Kidney glomerular epithelial cell (primary cell): ENCODE measurements around the gene ITSN1.

ENCODE experiments used
- DNase-seq: peaks from one replicate; lab custom pipeline; 2025; lab: John Stamatoyannopoulos, UW

ITSN1 gene

DNA sequence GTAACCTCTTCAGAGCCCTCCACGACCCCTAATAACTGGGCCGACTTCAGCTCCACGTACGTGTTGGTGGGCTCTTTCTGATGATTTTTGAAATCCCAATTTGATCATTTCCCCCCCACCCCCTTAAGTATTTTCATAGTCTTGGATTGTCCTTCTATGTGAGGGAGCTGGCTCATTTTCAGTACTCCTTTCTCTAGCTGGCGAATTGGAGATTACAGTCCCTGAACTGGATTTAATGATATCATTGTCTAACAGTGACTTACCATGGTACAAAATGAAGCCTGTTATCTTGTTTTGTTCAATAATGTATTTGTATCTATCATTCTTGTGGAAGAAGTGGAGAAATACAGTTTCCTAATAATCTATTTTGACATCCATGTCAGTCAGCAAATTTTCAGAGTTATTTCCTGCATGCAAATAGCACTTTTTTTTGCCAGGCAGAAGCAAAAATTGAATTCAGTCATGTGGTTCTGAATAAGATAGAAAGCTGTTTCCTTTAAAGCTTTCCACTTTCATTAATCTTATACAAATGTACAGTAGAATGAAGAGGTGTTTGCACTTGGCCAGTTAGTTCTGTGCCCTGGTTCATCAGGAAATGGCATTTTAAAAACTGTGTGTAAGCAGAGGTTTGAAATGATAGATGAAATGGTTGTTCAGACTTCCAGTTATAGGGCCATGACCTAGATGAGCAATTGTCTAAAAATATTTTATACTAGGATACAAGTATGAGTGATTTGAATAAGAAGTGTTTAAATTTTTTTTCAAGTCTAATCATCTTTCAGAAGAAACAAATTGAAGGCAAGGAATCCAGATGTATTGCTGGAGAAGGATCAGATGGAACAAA, 169.1 kb downstream of the ITSN1 start:
- no peak for DNase-seq

DNA sequence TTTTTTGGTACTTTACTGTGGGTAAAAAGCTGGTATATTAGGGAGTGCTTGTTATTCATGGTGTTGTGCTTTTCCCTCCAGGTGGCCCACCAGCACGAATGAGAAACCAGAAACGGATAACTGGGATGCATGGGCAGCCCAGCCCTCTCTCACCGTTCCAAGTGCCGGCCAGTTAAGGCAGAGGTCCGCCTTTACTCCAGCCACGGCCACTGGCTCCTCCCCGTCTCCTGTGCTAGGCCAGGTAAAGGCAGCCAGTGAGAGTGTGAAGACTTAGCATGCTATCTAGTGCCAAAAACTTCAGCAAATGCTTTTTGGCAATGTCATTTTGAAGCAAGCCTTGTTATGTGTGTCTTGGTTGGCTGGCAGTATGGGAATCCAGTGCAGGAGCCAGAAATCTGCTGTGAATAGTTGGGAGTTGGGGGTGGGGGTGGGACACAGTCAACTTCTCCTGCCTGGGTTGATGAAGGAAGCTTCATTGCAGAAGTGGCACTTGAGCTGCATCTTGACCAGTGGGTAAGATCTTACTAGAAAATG, 171.6 kb downstream of the ITSN1 start:
- DNase-seq = no peak

DNA sequence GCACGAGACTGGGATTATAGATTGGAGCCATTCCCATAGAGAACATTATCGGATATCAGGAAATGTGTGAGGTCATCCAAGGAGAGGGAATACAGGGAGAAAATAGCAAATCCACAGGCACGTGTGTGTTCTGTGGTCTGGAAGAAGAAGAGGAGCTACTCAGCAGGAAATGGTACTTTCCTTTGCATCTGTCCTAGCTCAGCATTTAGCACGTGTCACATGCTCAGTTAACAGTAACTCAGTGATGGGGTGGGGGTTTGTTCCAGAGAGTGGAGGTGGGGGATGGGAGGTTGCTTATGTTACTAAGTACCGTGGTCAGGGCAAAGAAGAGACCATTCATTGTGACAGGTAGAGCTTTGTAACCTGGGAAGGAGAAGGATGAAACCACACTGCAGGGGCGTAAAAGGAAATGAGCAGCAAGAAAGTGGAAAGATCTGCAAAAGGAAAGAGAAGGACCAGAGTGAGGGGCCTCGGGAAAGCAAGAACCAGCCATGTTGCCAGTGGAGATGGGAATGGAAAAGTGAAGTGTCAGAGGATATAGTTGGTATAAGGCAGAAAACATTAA, 172.9 kb downstream of the ITSN1 start:
- no peak for DNase-seq

DNA sequence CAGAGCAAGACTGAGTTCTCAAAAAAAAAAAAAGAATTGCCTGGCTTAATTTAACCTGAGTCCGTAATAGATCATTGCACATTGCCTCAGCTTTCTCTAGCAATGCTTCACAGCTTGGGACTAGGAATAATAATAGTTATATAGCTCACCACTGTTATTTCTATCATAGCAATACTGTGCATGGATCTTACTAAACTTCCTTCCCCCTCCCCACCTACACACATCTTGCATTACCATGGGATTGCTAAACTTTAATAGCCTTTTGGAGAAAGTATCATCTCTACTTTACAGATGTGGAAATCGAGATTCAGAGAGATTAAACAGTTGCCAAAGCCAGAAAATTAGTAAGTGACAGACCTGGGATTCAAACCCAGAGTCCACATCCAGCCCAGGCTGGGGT, 173.9 kb downstream of the ITSN1 start:
- DNase-seq = no peak

DNA sequence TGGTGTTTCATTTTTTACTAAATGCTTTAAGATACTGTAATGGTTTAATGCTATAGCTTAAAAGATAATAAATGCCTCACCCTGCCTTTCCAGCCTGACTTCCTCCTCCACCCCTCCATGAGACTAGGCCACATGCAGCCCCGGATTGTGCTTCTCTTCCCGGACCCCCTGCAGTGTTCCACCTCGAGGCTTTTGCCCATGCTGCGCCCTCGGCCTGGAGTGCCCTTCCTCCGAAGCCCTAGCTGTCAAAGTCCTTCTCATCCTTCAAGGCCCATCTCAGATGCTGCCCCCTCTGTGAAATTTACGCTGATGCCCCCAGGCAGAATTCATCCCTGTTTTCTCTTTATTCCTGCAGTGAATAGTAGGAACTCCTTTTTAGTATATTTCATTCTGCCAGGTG, 174.8 kb downstream of the ITSN1 start:
- DNase-seq = no peak

DNA sequence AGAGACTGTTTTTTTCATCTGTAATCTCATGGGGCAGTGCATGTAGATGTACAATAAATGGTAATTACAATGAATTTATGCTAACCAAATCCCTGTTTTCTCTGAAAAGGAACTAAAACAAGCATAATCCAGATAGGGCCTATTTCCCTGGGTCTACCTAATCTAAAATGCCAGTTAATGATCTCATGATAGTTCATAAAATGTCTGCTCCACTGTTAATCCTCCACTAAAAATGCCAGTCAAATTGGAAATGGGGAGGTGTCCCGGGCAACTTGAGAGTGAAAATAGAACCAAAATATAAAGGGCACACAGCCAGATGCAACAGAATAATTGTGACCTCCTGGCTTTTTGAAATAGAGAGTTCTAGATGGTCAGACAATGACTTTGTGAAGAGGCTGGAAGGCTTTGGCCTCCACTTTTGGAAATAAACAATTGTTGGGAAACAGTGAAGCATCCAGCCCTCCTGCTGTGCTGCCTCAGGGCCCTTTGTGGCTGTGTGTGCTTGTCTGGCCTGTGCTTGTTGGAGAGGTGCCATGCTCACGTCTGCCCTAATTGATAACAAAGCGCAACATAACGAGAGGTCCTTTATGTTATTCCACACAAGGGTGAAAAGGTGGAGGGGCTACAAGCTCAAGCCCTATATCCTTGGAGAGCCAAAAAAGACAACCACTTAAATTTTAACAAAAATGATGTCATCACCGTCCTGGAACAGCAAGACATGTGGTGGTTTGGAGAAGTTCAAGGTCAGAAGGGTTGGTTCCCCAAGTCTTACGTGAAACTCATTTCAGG, 175.6 kb downstream of the ITSN1 start:
- no peak for DNase-seq

DNA sequence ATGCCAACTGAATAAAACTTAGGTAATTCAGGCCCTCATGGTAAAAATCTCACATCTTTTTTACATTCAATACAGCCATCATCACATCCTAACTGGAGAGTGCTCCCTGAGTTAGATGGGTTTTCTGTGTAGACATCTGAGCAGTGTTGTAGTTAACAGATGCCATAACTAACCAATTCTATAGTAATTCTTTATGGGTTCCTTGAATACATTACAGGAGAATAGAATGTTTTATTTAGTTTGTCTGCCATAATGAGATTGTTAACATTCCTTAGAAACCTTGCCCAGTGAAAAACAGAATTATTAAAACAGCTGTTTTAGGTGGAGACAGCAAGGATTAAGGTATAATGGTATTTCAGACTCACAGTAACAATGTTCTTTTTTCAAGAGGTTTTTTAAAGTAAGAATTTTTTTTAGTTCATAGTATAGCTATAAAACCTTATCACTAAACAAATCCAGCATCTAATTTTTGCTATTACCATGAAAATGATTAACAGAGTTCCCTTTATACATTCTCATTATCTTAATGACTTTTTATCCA, 178.0 kb downstream of the ITSN1 start:
- no peak for DNase-seq

DNA sequence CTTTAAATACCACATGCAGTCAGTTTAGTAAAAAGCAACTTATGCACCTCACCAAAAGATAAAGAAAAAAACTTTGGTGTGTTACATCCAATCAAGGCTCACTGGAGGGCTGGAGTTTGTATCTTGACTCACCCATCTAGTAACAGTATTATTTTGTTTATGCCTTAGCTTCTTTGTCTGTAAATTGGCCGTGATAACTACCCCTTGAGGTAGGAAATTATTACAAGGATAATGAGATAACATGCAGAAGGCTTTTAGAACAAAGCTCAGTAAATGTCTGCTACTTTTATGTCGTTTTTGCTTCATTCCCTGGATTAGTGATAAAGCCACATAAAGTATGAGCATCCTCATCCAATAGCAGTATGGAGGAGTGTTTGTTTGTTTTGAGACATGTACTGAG, 178.5 kb downstream of the ITSN1 start:
- DNase-seq = no peak

DNA sequence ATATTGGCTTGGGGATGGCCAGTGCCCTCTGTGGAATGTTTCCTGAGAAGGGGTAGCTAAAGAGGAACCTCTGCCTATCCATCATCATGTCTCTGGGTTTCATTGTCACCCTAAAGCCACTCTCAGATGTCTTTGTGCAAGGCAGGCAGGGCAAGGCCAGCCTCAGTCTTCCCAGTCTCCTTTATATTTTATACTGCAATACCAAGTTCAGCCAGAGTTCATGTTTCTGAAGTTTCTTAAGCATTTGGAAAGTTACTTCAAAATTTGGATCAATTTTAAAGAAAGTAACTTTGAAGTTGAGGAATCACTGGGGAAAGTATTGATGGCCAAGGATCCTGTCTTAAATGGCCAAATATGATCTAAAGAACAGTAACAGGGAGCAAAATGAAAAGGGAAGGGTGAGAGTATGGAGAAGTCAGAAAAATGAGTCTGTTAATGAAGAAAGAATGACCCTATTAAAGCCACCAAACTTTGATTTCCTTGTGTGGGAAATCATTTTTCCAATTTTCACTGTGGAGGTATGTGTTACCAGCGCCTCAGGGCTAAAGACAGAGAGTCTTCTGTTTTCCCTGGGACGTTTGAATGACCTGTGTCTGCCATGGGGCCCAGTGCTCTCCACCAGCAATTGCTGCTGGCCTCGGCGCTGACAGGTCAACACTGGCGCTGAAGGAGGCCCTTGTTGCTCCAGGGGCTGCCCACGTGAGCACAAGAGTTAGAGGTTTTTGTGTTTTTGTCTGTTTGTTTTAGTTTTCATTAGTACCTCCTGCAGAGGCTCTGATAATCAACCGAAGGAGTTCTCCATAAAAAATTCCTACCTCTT, 179.4 kb downstream of the ITSN1 start:
- no peak for DNase-seq

DNA sequence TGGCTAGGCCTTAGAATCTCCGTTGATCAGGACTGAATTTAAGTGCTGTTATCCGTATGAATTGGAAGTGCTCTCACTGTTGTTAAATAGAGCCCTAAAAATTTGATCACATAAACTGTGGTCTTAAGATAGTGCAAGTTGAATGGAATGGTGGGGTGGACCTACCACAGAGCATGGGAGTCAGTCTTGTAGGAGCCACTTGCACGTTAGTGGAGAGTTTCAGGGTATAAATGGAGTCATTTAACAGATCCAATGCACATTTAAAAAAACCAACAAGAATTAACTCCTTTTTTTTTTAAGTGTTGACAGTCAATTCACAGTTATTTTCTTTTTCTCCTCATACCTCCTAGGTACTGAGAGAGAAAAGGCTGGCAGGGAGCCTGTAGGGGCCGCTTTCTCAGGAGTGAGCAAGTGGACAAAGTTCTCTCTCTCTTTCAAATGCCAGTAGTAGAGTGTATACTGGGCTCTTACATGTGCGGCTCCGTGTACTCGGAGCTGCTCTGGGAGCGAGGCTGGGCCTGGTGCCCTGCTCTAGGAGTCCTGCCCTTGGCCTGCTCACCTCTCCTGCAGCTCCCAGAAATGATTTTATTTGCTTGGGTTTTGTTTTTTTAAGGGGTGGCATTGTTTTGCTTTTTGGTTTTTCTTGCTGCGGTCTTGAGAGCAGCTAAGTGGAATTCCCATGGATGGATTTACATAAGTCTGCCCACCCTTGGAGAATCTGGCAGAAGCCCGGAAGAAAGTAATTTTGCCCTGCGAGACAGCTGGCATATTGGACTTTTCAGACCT, 182.0 kb downstream of the ITSN1 start:
- peak; percentile 56 for DNase-seq

DNA sequence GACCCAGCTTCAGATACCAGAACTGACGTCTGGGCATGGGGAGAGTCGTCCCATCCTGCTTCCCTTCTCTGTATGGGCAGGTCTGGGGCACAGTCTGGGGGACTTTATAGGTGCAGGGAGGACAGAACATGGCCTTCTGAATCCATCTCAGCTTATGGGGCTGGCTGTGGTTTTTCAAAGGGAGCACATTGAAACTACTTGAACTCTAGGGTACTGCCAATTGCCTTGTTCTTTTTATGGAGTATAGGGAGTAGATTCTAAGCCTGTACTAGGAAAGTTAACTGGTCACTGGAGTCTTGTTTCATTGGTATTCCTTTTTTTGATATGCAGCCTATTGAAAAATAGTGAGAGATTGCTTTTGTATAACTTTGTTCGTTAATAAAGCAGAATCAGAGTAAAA, 183.1 kb downstream of the ITSN1 start:
- DNase-seq = no peak

DNA sequence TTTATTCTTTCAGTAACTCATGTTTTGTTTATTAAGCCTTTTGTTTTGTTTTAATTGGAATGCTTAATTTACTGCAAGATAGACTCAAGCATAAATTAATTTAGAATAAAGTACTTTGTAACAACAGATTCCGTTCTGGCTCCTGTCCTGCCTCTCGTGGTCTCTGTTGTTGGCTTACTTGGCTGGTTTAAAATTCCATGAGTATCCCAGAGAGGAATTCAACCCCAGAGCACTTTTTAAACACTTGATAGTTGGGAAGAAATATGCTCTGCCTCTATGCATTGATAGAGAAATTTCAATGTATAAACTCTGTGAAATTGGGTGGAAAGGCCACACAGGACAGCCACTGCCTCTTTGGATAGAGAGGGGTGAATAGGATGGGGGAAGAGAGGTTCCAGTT, 183.6 kb downstream of the ITSN1 start:
- peak; percentile 12 for DNase-seq

DNA sequence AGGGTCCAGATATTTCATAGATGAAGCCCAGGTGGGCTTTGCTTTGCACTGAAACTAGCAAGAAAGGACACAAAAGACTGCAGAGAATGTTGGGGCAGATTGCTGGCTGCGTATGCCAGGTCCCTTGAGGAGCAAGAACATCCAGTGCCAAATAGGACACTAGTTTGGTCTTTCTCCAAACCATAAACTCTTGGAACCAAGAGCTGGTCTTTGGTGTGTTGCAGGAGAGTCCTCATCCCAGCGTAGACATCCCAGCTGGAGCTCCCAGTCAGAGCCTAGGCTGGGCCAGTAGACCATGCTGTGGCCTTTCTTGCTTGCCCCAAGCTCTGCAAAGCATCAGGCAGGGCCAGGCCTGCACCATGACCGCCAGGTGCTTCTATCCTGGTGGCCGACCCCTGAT, 185.8 kb downstream of the ITSN1 start:
- DNase-seq = no peak

DNA sequence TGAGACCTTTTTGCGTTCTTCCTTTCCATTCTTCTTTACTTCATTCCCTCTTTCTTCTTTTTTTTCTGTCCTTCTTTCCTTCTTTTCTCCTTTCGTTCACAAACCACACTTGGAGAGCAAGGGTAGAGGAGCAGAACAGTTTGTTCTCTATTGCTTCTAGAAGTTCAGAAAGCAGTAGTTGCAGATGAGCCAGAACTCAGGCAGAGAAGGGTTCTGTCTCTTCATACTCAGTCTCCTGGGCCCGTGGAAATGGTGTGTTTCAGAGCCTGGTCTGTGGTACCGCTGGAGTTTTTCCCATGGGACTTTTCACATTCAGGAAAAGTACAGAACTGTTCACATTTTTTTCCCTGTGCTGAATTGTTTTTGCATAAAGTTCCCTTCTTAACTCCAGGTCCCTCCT, 186.3 kb downstream of the ITSN1 start:
- DNase-seq = no peak

DNA sequence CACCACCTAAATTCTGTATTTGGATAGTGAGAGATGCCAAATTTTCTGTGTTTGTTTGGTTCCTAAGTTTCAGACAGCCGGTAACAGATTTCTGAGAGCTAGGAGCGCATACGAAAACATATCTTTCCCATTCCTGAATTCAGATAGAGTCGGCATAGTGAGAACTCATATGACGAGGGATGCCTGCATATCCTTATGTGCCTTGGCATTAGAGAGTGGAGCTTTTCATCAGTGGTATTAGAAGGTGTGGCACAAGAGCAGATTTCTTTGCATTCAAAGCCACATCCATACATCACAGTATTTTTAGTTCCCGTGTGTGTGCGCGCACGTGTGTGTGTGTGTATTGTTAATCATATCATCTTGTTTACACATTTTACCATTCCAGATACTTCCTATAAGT, 187.5 kb downstream of the ITSN1 start:
- DNase-seq = no peak

DNA sequence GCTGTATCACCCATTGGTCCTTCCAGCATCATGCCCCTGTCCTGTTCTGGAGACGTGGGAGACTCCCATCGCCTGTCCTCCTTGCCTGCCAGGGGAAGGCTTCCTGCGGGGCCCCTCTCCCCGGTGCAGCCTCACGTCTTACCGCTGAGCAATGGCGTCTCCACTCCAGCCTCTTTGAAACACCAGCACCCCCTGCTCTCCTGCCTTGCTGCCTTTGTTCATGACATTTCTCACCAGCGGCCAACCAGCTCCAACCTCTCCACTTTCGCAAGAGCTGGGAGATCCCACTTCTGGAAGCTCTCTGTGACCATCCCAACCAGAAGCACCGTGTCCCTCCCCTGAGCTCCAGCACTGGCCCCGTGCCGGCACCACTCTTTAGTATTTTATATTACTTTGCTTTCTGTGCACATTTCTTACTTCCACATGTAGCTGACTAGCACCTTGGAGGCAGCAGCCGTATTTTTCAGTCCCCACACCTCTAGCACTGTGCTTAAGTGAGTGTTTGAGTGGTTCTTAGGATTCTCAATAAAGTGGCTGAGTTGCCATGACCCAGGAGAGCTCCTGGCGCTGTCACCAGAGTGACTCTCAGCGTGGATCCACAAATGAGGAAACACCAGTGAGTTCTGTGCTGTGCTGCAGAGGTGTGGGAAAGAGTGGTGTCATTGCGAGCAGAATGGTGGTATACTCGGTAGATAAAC, 189.8 kb downstream of the ITSN1 start:
- DNase-seq = no peak

DNA sequence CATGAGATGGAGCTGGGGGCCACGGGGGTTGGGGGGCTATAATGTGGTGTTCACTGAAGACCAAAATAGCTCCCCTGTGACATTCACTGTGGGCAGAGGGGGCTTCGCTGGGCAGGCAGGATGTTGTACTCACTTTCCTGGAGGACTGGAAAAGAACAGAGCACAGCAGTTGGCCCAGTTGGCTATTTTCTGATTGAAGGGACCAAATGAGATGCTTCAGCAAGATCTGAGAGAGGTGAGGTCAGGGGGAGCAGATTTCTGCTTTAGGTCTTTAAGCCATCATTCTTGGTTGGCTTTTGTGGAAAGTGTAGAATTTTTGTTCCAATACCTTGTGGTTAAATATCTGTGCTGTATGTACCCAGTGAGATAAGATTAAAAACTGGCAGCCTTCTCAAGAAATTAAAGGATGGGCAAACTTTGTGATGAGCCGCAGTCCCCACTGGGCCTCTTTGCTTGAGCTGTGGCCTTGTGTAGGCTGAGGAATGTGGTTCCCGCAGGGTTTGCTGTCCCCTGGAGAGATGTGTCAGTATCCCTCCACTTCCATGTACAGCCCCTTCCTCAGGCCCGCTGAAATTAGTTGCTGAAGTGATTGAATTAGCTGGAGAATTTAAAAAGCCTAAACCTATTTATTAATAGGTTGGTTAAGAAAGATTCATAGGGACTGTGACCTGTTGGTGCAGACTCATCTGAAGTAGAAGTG, 192.7 kb downstream of the ITSN1 start:
- no peak for DNase-seq

DNA sequence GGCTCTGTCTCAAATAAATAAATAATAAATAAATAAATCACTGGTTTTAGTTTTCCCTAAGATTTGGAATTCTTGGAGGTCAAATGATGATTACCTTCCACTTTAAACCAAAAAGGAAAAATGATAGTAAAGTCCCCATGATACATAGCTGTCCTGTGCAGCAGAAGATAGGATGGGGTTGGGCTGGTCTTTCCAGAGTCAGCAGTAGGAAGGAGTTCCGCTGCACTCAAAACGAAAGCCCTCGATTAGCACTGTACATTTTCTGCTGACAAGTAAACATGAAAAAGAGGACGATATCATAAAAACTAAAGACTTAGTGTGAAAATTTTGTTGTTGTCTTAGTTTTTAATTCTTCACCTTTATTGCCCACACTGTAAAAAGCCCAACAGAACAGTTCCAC, 193.6 kb downstream of the ITSN1 start:
- DNase-seq = no peak

DNA sequence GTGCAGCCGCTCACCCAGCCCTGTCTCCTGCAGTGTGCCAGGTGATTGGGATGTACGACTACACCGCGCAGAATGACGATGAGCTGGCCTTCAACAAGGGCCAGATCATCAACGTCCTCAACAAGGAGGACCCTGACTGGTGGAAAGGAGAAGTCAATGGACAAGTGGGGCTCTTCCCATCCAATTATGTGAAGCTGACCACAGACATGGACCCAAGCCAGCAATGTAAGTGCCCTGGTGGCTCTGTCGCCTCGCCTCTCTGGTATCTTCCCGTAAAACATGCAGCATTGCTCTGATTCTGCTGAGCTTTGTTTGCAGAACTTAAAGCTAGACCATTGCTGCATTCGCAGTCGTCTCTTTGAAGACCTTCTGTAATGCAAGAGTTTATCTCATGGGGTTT, 194.1 kb downstream of the ITSN1 start:
- DNase-seq = no peak
